ENCODE measurements around the gene RBSN. TPM values are rescaled to one million over a fixed set of nuclear protein-coding genes. Genes with fewer than 3 reads are reported as not detected.

Gene RBSN
- total RNA-seq, 1 donor from 2014 or later, result 19.2 TPM

GRCh38 chr3:15121936-15122335 lies 23.0 kb upstream of the RBSN start:
- Histone ChIP-seq H3K27ac (no peak overlapping the region), H3K36me3 (no peaks in the 10 kb centered on the region), H3K4me3 (no peak overlapping the region), H3K27me3 (no peaks in the 10 kb centered on the region), H3K4me1 (no peaks in the 10 kb centered on the region), H3K9me3 (no peaks in the 10 kb centered on the region)
- no peak for TF ChIP-seq POLR2A (IDR thresholded peaks at IDR 0.05)
- no peak for TF ChIP-seq CTCF (IDR thresholded peaks at IDR 0.05)
- no peak for TF ChIP-seq POLR2AphosphoS5 (IDR thresholded peaks at IDR 0.05; ENCODE audit: insufficient read depth in 1 of 2, low read depth in 1 of 2)
- no peak for DNase-seq (ENCODE audit: extremely low spot score in 2 of 2)
- intact Hi-C loops (cut with DNase I), result no loop called here

- no peaks in the 10 kb centered on the region for H3K27me3 ChIP-seq
- DNase-seq (ENCODE audit: extremely low spot score in 2 of 2), result no peak
- H3K4me3 ChIP-seq, result no peak overlapping the region
- no peaks in the 10 kb centered on the region for H3K4me1 ChIP-seq
- TF ChIP-seq POLR2AphosphoS5 (IDR thresholded peaks at IDR 0.05; ENCODE audit: insufficient read depth in 1 of 2, low read depth in 1 of 2) (no peak), CTCF (IDR thresholded peaks at IDR 0.05) (no peak), POLR2A (IDR thresholded peaks at IDR 0.05) (no peak)
- no peak overlapping the region for H3K27ac ChIP-seq
- no peaks in the 10 kb centered on the region for H3K36me3 ChIP-seq
- H3K9me3 ChIP-seq, result no peaks in the 10 kb centered on the region
- intact Hi-C loops (cut with DNase I), result no loop called here
Observed at GRCh38 chr3:15120986-15121385, 22.0 kb upstream of the RBSN start.

- no peaks in the 10 kb centered on the region for H3K27me3 ChIP-seq
- no peaks in the 10 kb centered on the region for H3K4me1 ChIP-seq
- intact Hi-C loops (cut with DNase I), result no loop called here
- TF ChIP-seq POLR2A (IDR thresholded peaks at IDR 0.05) (no peak), CTCF (IDR thresholded peaks at IDR 0.05) (no peak), POLR2AphosphoS5 (IDR thresholded peaks at IDR 0.05; ENCODE audit: insufficient read depth in 1 of 2, low read depth in 1 of 2) (no peak)
- H3K4me3 ChIP-seq, result no peak overlapping the region
- no peaks in the 10 kb centered on the region for H3K9me3 ChIP-seq
- H3K36me3 ChIP-seq, result no peaks in the 10 kb centered on the region
- no peak overlapping the region for H3K27ac ChIP-seq
- DNase-seq (ENCODE audit: extremely low spot score in 2 of 2), result no peak
Observed at GRCh38 chr3:15117011-15117410, 18.1 kb upstream of the RBSN start.

- H3K27me3 ChIP-seq, result no peaks in the 10 kb centered on the region
- no peaks in the 10 kb centered on the region for H3K4me1 ChIP-seq
- H3K36me3 ChIP-seq, result no peaks in the 10 kb centered on the region
- intact Hi-C loops (cut with DNase I), result no loop called here
- DNase-seq (ENCODE audit: extremely low spot score in 2 of 2), result no peak
- H3K4me3 ChIP-seq, result no peak overlapping the region
- H3K27ac ChIP-seq, result no peak overlapping the region
- H3K9me3 ChIP-seq, result no peaks in the 10 kb centered on the region
- no peak for TF ChIP-seq CTCF (IDR thresholded peaks at IDR 0.05)
- no peak for TF ChIP-seq POLR2AphosphoS5 (IDR thresholded peaks at IDR 0.05; ENCODE audit: insufficient read depth in 1 of 2, low read depth in 1 of 2)
- no peak for TF ChIP-seq POLR2A (IDR thresholded peaks at IDR 0.05)
Observed at GRCh38 chr3:15116032-15116669, 17.2 kb upstream of the RBSN start.

- Histone ChIP-seq H3K27ac (no peak overlapping the region), H3K4me1 (no peaks in the 10 kb centered on the region), H3K9me3 (no peaks in the 10 kb centered on the region), H3K27me3 (no peaks in the 10 kb centered on the region), H3K36me3 (no peaks in the 10 kb centered on the region), H3K4me3 (no peak overlapping the region)
- DNase-seq (ENCODE audit: extremely low spot score in 2 of 2), result no peak
- intact Hi-C loops (cut with DNase I), result no loop called here
- no peak for TF ChIP-seq CTCF (IDR thresholded peaks at IDR 0.05)
- TF ChIP-seq POLR2A (IDR thresholded peaks at IDR 0.05), result no peak
- TF ChIP-seq POLR2AphosphoS5 (IDR thresholded peaks at IDR 0.05; ENCODE audit: insufficient read depth in 1 of 2, low read depth in 1 of 2), result no peak
Observed at GRCh38 chr3:15114466-15115358, 15.8 kb upstream of the RBSN start.

Measured in vagina (tissue), 2 donors.